ENCODE results near the gene MYLK. TPM values are rescaled to one million over a fixed set of nuclear protein-coding genes. Genes with fewer than 3 reads are reported as not detected.

The MYLK gene
- total RNA-seq, 4 donors from 2014 or later, result 420 to 1,252 (median 768) TPM

DNA sequence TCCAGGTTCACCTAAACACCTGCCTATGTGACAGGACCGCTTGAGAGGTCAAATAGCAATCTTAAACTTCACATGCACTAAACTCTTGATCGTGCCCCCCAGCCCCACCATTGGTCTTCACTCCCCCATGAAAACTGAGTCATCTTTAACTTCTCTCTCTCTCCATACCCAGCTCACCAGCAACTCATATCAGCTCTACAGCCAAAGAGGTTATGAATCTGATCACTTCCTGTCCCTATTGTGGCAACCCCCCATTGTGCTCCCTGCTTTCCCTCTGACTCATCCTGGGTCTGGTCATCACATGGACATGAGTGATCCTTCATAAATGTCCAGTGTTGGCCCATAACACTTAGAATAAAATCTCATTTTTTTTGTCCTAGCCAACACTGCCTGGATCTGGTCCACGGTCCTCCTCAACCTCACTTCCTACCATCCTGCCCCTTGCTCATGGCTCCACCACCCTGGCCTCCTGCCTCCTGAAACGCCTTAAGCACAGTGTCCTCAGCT is 195.8 kb downstream of the MYLK start:
- H3K27me3 ChIP-seq, result no peaks in the 10 kb centered on the region
- intact Hi-C loops (cut with DNase I; ENCODE audit: low total_unique reads), result no loop called here
- H3K9me3 ChIP-seq, result no peaks in the 10 kb centered on the region
- DNase-seq, result peak in 1 of 2 donors; percentile 71
- H3K36me3 ChIP-seq, result no peaks in the 10 kb centered on the region
- peak overlapping the region; percentile 90 to 96 for H3K27ac ChIP-seq
- TF ChIP-seq, protein P1, sequence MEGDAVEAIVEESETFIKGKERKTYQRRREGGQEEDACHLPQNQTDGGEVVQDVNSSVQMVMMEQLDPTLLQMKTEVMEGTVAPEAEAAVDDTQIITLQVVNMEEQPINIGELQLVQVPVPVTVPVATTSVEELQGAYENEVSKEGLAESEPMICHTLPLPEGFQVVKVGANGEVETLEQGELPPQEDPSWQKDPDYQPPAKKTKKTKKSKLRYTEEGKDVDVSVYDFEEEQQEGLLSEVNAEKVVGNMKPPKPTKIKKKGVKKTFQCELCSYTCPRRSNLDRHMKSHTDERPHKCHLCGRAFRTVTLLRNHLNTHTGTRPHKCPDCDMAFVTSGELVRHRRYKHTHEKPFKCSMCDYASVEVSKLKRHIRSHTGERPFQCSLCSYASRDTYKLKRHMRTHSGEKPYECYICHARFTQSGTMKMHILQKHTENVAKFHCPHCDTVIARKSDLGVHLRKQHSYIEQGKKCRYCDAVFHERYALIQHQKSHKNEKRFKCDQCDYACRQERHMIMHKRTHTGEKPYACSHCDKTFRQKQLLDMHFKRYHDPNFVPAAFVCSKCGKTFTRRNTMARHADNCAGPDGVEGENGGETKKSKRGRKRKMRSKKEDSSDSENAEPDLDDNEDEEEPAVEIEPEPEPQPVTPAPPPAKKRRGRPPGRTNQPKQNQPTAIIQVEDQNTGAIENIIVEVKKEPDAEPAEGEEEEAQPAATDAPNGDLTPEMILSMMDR (IDR thresholded peaks at IDR 0.05), result no peak
- no peak for TF ChIP-seq POLR2A (IDR thresholded peaks at IDR 0.05)
- peaks cover 28 to 64% of the 10 kb centered on the region in 2 donors for H3K4me1 ChIP-seq
- H3K4me3 ChIP-seq, result no peak overlapping the region

DNA sequence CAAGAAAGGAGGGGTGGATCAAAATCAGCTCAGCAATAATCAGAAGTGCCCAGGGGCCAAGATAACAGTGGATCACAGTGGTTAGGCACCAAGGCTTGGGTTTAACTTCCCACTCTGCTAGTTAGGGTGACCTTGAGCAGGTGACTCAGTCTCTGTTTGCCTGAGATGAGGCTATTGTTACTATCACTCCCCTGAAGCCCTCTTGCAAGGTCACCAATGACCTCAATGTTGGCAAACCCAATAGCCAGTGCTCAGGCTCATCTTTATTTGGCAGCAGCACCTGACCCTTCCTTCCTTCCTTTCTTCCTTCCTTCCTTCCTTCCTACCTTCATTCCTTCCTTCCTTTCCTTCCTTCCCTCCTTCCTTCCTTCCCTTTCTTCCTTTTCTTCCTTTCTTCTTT is 196.8 kb downstream of the MYLK start:
- no peaks in the 10 kb centered on the region for H3K9me3 ChIP-seq
- intact Hi-C loops (cut with DNase I; ENCODE audit: low total_unique reads), result no loop called here
- no peaks in the 10 kb centered on the region for H3K27me3 ChIP-seq
- no peak overlapping the region for H3K4me3 ChIP-seq
- H3K4me1 ChIP-seq, result peaks cover 24 to 60% of the 10 kb centered on the region in 2 donors
- no peak for DNase-seq
- peak overlapping the region; percentile 90 to 96 for H3K27ac ChIP-seq
- TF ChIP-seq POLR2A (IDR thresholded peaks at IDR 0.05), result no peak
- TF ChIP-seq, protein P1 (IDR thresholded peaks at IDR 0.05), result no peak
- no peaks in the 10 kb centered on the region for H3K36me3 ChIP-seq

DNA sequence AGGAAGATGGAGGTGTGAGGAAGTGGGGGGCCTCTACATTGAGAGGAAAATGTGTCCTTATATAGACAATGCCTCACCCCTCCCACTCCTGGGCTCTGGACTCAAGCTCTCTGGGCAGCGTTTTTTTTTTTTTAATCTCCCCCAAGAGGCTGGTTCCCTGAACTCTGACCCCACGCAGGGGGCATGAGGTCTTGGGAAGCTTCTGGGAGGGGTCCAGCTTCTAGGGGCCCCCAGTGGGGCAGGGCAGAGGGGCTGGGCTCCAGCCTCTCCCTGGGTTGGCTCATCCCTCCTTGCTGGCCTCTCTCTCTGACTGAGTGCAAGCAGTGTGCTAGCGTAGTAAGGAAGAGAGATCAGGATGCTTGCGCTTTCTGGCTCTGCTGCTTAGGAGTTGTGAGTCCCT is 197.9 kb downstream of the MYLK start:
- no peak for DNase-seq

DNA sequence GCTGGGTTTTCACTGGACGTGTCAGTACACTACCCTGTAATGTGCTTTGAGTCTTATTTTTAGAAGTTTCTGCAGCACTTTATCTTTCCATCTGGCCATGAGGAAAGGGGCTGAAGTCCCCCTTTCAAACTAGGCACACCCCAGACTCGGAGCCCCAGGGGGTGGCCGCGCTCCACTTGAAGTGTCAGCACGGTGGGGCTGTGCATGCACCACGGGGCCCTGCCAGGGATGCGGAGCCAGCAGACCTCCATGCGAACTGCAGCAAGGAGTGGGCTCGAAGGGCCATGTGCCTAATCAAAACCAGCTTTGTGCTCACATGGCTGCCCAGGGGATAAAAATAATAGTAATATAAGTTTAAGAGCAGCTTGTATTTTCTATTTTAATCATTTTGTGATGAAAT is 198.4 kb downstream of the MYLK start:
- TF ChIP-seq, protein P1 (IDR thresholded peaks at IDR 0.05), result no peak
- no peak for TF ChIP-seq POLR2A (IDR thresholded peaks at IDR 0.05)
- peak overlapping the region; percentile 90 to 96 for H3K27ac ChIP-seq

More for the DNA sequence above, 197.9 kb downstream of the MYLK start:
- Histone ChIP-seq H3K4me3 (no peak overlapping the region), H3K9me3 (no peaks in the 10 kb centered on the region), H3K4me1 (peaks cover 14 to 53% of the 10 kb centered on the region in 2 donors), H3K27me3 (no peaks in the 10 kb centered on the region), H3K36me3 (no peaks in the 10 kb centered on the region), H3K27ac (peak overlapping the region; percentile 90 to 96)
- intact Hi-C loops (cut with DNase I; ENCODE audit: low total_unique reads), result no loop called here
- no peak for TF ChIP-seq POLR2A (IDR thresholded peaks at IDR 0.05)
- TF ChIP-seq, protein P1 (IDR thresholded peaks at IDR 0.05), result no peak

DNA sequence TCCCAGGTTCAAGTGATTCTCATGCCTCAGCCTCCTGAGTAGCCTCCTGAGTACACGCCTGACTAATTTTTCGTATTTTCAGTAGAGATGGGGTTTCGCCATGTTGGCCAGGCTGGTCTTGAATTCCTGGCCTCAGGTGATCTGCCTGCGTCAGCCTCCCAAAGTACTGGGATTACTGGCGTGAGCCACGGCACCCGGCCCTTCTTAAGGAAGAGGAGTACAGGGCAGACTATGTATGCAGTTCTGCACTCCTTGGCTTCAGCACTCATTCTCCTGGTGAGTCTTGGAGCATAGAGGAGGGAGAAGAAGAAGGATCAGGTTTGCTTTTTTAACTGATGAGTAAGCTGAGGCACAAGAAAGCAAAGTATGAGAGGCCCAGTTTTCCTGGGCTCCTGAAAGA is 199.5 kb downstream of the MYLK start:
- TF ChIP-seq POLR2A (IDR thresholded peaks at IDR 0.05), result no peak
- TF ChIP-seq, protein P1 (IDR thresholded peaks at IDR 0.05), result no peak
- DNase-seq, result no peak
- H3K36me3 ChIP-seq, result no peaks in the 10 kb centered on the region
- intact Hi-C loops (cut with DNase I; ENCODE audit: low total_unique reads), result no loop called here
- peak overlapping the region; percentile 90 to 96 for H3K27ac ChIP-seq
- H3K4me1 ChIP-seq, result peaks cover 12 to 42% of the 10 kb centered on the region in 2 donors
- no peaks in the 10 kb centered on the region for H3K27me3 ChIP-seq
- no peaks in the 10 kb centered on the region for H3K9me3 ChIP-seq
- no peak overlapping the region for H3K4me3 ChIP-seq

More for the DNA sequence above, 198.4 kb downstream of the MYLK start:
- DNase-seq, result no peak
- no peaks in the 10 kb centered on the region for H3K27me3 ChIP-seq
- H3K4me1 ChIP-seq, result peaks cover 14 to 48% of the 10 kb centered on the region in 2 donors
- no peaks in the 10 kb centered on the region for H3K36me3 ChIP-seq
- intact Hi-C loops (cut with DNase I; ENCODE audit: low total_unique reads), result no loop called here
- H3K4me3 ChIP-seq, result no peak overlapping the region
- H3K9me3 ChIP-seq, result no peaks in the 10 kb centered on the region
